ENCODE measurements around the gene PATE1.

DNA sequence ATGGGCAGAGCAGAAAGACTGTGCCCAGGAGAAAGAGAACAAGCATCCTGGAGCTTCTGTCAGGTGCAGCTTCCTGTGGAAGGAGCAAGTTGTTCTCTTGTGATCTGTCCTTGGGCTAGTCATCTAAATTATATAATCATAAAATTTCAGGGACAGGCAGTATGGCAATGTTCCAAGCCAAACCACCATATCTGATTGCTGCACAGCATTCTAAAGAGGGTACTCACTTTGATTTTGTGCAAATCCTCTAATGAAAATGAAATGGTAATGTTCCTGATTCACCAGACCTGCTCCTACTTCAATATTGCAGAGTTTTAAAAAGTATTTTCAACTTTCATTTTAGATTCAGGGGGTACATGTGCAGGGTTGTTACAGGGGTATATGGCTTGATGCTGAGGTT is 32.6 kb downstream of the PATE1 start, which contains the start of gene PATE2:
- TF ChIP-seq, protein P1, sequence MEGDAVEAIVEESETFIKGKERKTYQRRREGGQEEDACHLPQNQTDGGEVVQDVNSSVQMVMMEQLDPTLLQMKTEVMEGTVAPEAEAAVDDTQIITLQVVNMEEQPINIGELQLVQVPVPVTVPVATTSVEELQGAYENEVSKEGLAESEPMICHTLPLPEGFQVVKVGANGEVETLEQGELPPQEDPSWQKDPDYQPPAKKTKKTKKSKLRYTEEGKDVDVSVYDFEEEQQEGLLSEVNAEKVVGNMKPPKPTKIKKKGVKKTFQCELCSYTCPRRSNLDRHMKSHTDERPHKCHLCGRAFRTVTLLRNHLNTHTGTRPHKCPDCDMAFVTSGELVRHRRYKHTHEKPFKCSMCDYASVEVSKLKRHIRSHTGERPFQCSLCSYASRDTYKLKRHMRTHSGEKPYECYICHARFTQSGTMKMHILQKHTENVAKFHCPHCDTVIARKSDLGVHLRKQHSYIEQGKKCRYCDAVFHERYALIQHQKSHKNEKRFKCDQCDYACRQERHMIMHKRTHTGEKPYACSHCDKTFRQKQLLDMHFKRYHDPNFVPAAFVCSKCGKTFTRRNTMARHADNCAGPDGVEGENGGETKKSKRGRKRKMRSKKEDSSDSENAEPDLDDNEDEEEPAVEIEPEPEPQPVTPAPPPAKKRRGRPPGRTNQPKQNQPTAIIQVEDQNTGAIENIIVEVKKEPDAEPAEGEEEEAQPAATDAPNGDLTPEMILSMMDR (IDR thresholded peaks at IDR 0.05; ENCODE audit: insufficient read depth, low read length, poor library complexity, severe bottlenecking): no peak
- no peak for TF ChIP-seq EZH2phosphoT487 (conservative IDR thresholded peaks at IDR 0.05; ENCODE audit: low read length)
